Keratinocyte (primary cell): ENCODE data around the gene SIVA1. TPM values are rescaled to one million over a fixed set of nuclear protein-coding genes. Genes with fewer than 3 reads are reported as not detected.

Source experiments
- DNase-seq: peaks from one replicate; pipeline ENCODE4 v3.0.0-alpha.2; 2011; ENCODE audit warnings: low read depth, missing footprints, low spot score
- FAIRE-seq: peaks from 2 replicates; lab custom pipeline; 2011; peaks lifted over from hg19 to GRCh38; lab: Jason Lieb, UNC
- H2AFZ ChIP-seq: 2 replicates; pipeline ENCODE4 v1.6.0; 2012; ENCODE audit warnings: low read length, control low read depth, inconsistent platforms; ENCODE audit not compliant: control insufficient read depth
- H3K27ac ChIP-seq: 2 replicates; pipeline ENCODE4 v1.5.1; 2011; ENCODE audit warnings: low read length; ENCODE audit not compliant: control insufficient read depth, insufficient read depth
- H3K27me3 ChIP-seq: 3 replicates; pipeline ENCODE4 v1.6.0; 2011; ENCODE audit warnings: low read length; ENCODE audit not compliant: control insufficient read depth, insufficient read depth; ENCODE audit errors: extremely low read depth
- H3K36me3 ChIP-seq, 2 experiments: 2 replicates in 1 of 2; 3 replicates in 1 of 2; pipeline ENCODE4 v1.5.1; 2011; ENCODE audit warnings: low read length in 2 of 2, mild to moderate bottlenecking in 1 of 2; ENCODE audit not compliant: control insufficient read depth in 2 of 2, insufficient read depth in 2 of 2; ENCODE audit errors: extremely low read depth in 1 of 2
- H3K4me1 ChIP-seq: 3 replicates; pipeline ENCODE4 v1.5.1; 2011; ENCODE audit warnings: low read length; ENCODE audit not compliant: control insufficient read depth, insufficient read depth; ENCODE audit errors: extremely low read depth
- H3K4me2 ChIP-seq: 3 replicates; pipeline ENCODE4 v1.6.0; 2011; ENCODE audit warnings: low read depth, low read length; ENCODE audit not compliant: control insufficient read depth, insufficient read depth; ENCODE audit errors: extremely low read depth
- H3K4me3 ChIP-seq, 3 experiments: fragments of 200-600 bp in 1 of 3; sonication (generic) in 1 of 3; 2 replicates in 2 of 3; 3 replicates in 1 of 3; pipeline ENCODE4 v1.5.1; 2011 to 2016; ENCODE audit warnings: low read length in 3 of 3, mild to moderate bottlenecking in 3 of 3, control low read depth in 2 of 3, inconsistent platforms in 1 of 3, low read depth in 1 of 3, mixed read lengths in 1 of 3, mixed run types in 1 of 3, moderate library complexity in 1 of 3; ENCODE audit not compliant: control insufficient read depth in 2 of 3, insufficient read depth in 2 of 3; ENCODE audit errors: extremely low read depth in 1 of 3
- H3K79me2 ChIP-seq: 2 replicates; pipeline ENCODE4 v1.6.0; 2012; ENCODE audit warnings: low read length; ENCODE audit not compliant: control insufficient read depth, insufficient read depth
- H3K9ac ChIP-seq: 3 replicates; pipeline ENCODE4 v1.6.0; 2011; ENCODE audit warnings: low read length; ENCODE audit not compliant: control insufficient read depth, insufficient read depth; ENCODE audit errors: extremely low read depth
- H3K9me1 ChIP-seq: 3 replicates; pipeline ENCODE4 v1.6.0; 2011; ENCODE audit warnings: low read length; ENCODE audit not compliant: control insufficient read depth, insufficient read depth; ENCODE audit errors: extremely low read depth
- H3K9me3 ChIP-seq: 2 replicates; pipeline ENCODE4 v1.5.1; 2012; ENCODE audit warnings: low read depth, low read length; ENCODE audit not compliant: control insufficient read depth
- H4K20me1 ChIP-seq: 3 replicates; pipeline ENCODE4 v1.6.0; 2011; ENCODE audit warnings: low read length; ENCODE audit not compliant: control insufficient read depth, insufficient read depth; ENCODE audit errors: extremely low read depth
- dilution Hi-C: fragments of 300-500 bp; cut with MboI; formaldehyde crosslinking; loops from one replicate; pipeline ENCODE4 v1.7.0; 2020; ENCODE audit warnings: low sequenced_read_pairs; ENCODE audit not compliant: extremely low pct_ligation_motif_present
- polyA plus RNA-seq, 5 experiments: library from polyadenylated mRNA; depleted of rRNA in 3 of 5; stranded (reverse) in 3 of 5; stranded (forward) in 1 of 5; unstranded in 1 of 5; fragments of >200 nt; gene quantifications; 1 replicate in 1 of 5; 2 replicates in 3 of 5; 3 replicates in 1 of 5; pipeline versions ENCODE4 v1.2.1 to v1.2.3, GENCODE V29; 2011 to 2012; ENCODE audit warnings: missing spikeins in 2 of 5, low read depth in 1 of 5, low replicate concordance in 1 of 5
- TF ChIP-seq, protein P1 (sequence below), 3 experiments: IDR thresholded peaks in 1 of 3; conservative IDR thresholded peaks in 1 of 3; optimal IDR thresholded peaks in 1 of 3; 2 replicates in 2 of 3; 3 replicates in 1 of 3; pipeline versions ENCODE3 to v1.5.1; 2011; ENCODE audit warnings: low read length in 3 of 3, mild to moderate bottlenecking in 3 of 3, moderate library complexity in 2 of 3, control low read depth in 1 of 3, inconsistent platforms in 1 of 3; ENCODE audit not compliant: insufficient read depth in 2 of 3; ENCODE audit errors: extremely low read depth in 1 of 3

Gene SIVA1
- polyA plus RNA-seq, 1 donor (not counting 4 experiments of a cell fraction or from before 2014, with no cell fraction given): 35.3 TPM

DNA sequence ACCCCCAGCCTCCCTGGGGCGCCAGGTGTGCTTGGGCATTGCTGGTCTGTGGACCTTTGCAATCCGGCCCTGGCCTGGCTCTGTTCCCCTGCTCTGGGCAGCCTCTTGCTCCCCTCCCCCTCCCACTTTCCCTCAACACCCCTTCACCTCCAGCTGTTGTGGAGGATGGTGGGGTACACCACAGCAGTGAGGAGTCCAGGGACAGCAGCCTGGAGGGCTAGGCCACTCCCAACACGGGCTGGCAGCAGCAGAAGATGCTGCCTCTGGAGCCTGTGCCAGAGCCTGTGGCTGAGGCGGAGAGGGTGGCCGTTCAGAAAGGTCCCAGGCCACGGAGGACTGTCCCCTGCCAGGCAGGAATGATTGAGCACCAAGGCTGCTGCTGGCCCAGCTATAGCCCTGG is 55.5 kb downstream of the SIVA1 start:
- H2AFZ ChIP-seq: no peak overlapping the region
- H3K9me3 ChIP-seq: no peaks in the 10 kb centered on the region
- H3K9me1 ChIP-seq: no peaks in the 10 kb centered on the region
- DNase-seq: no peak
- FAIRE-seq: no peak
- H3K4me3 ChIP-seq: no peak overlapping the region
- no peaks in the 10 kb centered on the region for H3K36me3 ChIP-seq
- H3K79me2 ChIP-seq: no peaks in the 10 kb centered on the region
- no peak overlapping the region for H3K27ac ChIP-seq
- H3K4me2 ChIP-seq: no peak overlapping the region
- peaks cover 2% of the 10 kb centered on the region for H3K4me1 ChIP-seq
- TF ChIP-seq, protein P1, sequence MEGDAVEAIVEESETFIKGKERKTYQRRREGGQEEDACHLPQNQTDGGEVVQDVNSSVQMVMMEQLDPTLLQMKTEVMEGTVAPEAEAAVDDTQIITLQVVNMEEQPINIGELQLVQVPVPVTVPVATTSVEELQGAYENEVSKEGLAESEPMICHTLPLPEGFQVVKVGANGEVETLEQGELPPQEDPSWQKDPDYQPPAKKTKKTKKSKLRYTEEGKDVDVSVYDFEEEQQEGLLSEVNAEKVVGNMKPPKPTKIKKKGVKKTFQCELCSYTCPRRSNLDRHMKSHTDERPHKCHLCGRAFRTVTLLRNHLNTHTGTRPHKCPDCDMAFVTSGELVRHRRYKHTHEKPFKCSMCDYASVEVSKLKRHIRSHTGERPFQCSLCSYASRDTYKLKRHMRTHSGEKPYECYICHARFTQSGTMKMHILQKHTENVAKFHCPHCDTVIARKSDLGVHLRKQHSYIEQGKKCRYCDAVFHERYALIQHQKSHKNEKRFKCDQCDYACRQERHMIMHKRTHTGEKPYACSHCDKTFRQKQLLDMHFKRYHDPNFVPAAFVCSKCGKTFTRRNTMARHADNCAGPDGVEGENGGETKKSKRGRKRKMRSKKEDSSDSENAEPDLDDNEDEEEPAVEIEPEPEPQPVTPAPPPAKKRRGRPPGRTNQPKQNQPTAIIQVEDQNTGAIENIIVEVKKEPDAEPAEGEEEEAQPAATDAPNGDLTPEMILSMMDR (optimal IDR thresholded peaks at IDR 0.05 in 1 of 3, IDR thresholded peaks at IDR 0.05 in 1 of 3, conservative IDR thresholded peaks at IDR 0.05 in 1 of 3; ENCODE audit: extremely low read depth in 1 of 3, insufficient read depth in 2 of 3, low read length in 3 of 3): no peak
- H3K27me3 ChIP-seq: no peaks in the 10 kb centered on the region
- dilution Hi-C loops: no loop called here
- H4K20me1 ChIP-seq: no peaks in the 10 kb centered on the region
- no peak overlapping the region for H3K9ac ChIP-seq

Other genes with a start within 250 kb of the SIVA1 start
- gene C14orf180, start 173.4 kb upstream of the SIVA1 start, polyA plus RNA-seq: not detected in 3 replicates
- not detected in 3 replicates for gene TMEM179, start 148.4 kb upstream of the SIVA1 start, polyA plus RNA-seq
- gene INF2, start 63.5 kb upstream of the SIVA1 start, polyA plus RNA-seq: 22.6 to 42.4 TPM (median 31.6 TPM) in 3 replicates
- 1.7 to 4.9 TPM (median 1.8 TPM) in 3 replicates for gene ADSS1, start 28.9 kb upstream of the SIVA1 start, polyA plus RNA-seq
- 82.3 to 102 TPM (median 95.5 TPM) in 3 replicates for gene AKT1, start 42.6 kb downstream of the SIVA1 start, polyA plus RNA-seq
- 0.50 to 0.73 TPM (median 0.73 TPM) in 3 replicates for gene ZBTB42, start 48.0 kb downstream of the SIVA1 start, polyA plus RNA-seq
- gene CEP170B, start 112.1 kb downstream of the SIVA1 start, polyA plus RNA-seq: 8.7 to 15.6 TPM (median 14.9 TPM) in 3 replicates
- 0.01 TPM in 1 of 3 replicates, not detected in the others for gene PLD4, start 171.7 kb downstream of the SIVA1 start, polyA plus RNA-seq
- 142 to 198 TPM (median 164 TPM) in 3 replicates for gene AHNAK2, start 225.2 kb downstream of the SIVA1 start, polyA plus RNA-seq
- 8.6 to 11.7 TPM (median 9.1 TPM) in 3 replicates for gene CLBA1, start 232.6 kb downstream of the SIVA1 start, polyA plus RNA-seq